HepG2 (cell line): ENCODE measurements around the gene OR8G1. TPM values are rescaled to one million over a fixed set of nuclear protein-coding genes. Genes with fewer than 3 reads are reported as not detected.

ENCODE experiments used
- ATAC-seq: fragments of 200-7000 bp; cut with Tn5 transposase; 3 replicates; pipeline ENCODE4 v1.9.1; 2020; ENCODE audit warnings: mild to moderate bottlenecking, moderate library complexity
- BruUV-seq: library from RNA; stranded (reverse); fragments of 400-500 nt; replicated peaks from 2 replicates; lab custom pipeline; 2021; lab: Mats Ljungman, UMichigan
- CTCF ChIA-PET: fragments of 300-600 bp; formaldehyde crosslinking; extraction: SDS; loops from one replicate; lab custom pipeline; 2021; ENCODE audit warnings: low total read pairs, inconsistent platforms, low intra/inter-chr PET ratio; lab: Yijun Ruan, JAX
- POLR2A ChIA-PET: fragments of 350-600 bp; sonication (Branson Sonifier 250); formaldehyde crosslinking; loops from one replicate; lab custom pipeline; 2020; ENCODE audit warnings: antibody characterized with exemption, inconsistent platforms; lab: Yijun Ruan, JAX
- DNase-seq: peaks from one replicate; pipeline ENCODE4 v3.0.0-alpha.2; 2015; ENCODE audit warnings: low spot score
- FAIRE-seq: peaks from 3 replicates; lab custom pipeline; 2011; peaks lifted over from hg19 to GRCh38; lab: Jason Lieb, UNC
- H2AFZ ChIP-seq: one replicate; pipeline ENCODE4 v1.6.1; 2011; ENCODE audit warnings: low read length, inconsistent platforms
- H3K27ac ChIP-seq: fragments of 300-600 bp; 3 replicates; pipeline ENCODE4 v1.8.0; 2011; ENCODE audit warnings: mixed run types, mild to moderate bottlenecking, mixed read lengths, low read length, inconsistent platforms; ENCODE audit not compliant: insufficient read depth; ENCODE audit errors: extremely low read length
- H3K27me3 ChIP-seq, 2 experiments: fragments of 200-600 bp in 1 of 2; 2 replicates in 1 of 2; 3 replicates in 1 of 2; pipeline versions ENCODE4 v1.6.0 to v1.8.0; 2011; ENCODE audit warnings: low read length in 2 of 2, mild to moderate bottlenecking in 2 of 2, moderate library complexity in 2 of 2, inconsistent platforms in 1 of 2; ENCODE audit not compliant: insufficient read depth in 2 of 2, control insufficient read depth in 1 of 2
- H3K36me3 ChIP-seq, 2 experiments: fragments of 200-600 bp in 1 of 2; replicated peaks in 1 of 2; 2 replicates in 1 of 2; 3 replicates in 1 of 2; pipeline versions ENCODE4 v1.5.1 to v1.8.0; 2011; ENCODE audit warnings: low read length in 2 of 2, inconsistent platforms in 1 of 2; ENCODE audit not compliant: insufficient read depth in 2 of 2, control insufficient read depth in 1 of 2
- H3K4me1 ChIP-seq: 2 replicates; pipeline ENCODE4 v1.5.1; 2012; ENCODE audit warnings: low read length, inconsistent platforms; ENCODE audit not compliant: insufficient read depth
- H3K4me2 ChIP-seq: 2 replicates; pipeline ENCODE4 v1.6.0; 2011; ENCODE audit warnings: low read depth, low read length, inconsistent platforms
- H3K4me3 ChIP-seq, 3 experiments: fragments of 200-600 bp in 1 of 3; sonication (generic), shearing (Covaris generic) in 1 of 3; replicated peaks in 1 of 3; 2 replicates each; pipeline ENCODE4 v1.5.1; 2011 to 2016; ENCODE audit warnings: low read length in 3 of 3, inconsistent platforms in 2 of 3, low read depth in 2 of 3, mild to moderate bottlenecking in 2 of 3, control low read depth in 1 of 3, mixed read lengths in 1 of 3; ENCODE audit not compliant: insufficient read depth in 1 of 3
- H3K79me2 ChIP-seq: one replicate; pipeline ENCODE4 v1.6.1; 2011; ENCODE audit warnings: low read length, inconsistent platforms; ENCODE audit not compliant: insufficient read depth
- H3K9ac ChIP-seq: 2 replicates; pipeline ENCODE4 v1.6.0; 2011; ENCODE audit warnings: mild to moderate bottlenecking, low read depth, low read length, inconsistent platforms; ENCODE audit not compliant: insufficient read depth
- H3K9me3 ChIP-seq: 2 replicates; pipeline ENCODE4 v1.5.1; 2012; ENCODE audit warnings: mild to moderate bottlenecking, low read length
- H4K20me1 ChIP-seq: 2 replicates; pipeline ENCODE4 v1.6.0; 2011; ENCODE audit warnings: inconsistent platforms, mild to moderate bottlenecking, low read length, moderate library complexity; ENCODE audit not compliant: insufficient read depth
- ADNP ChIP-seq: sonication (generic); formaldehyde crosslinking; IDR thresholded peaks from 2 replicates; pipeline ENCODE4 v1.4.0; 2020; ENCODE audit warnings: missing genetic modification reagents
- BORCS8-MEF2B ChIP-seq: sonication (generic); formaldehyde crosslinking; IDR thresholded peaks from 2 replicates; pipeline ENCODE4 v1.8.0; 2022; ENCODE audit warnings: mild to moderate bottlenecking, missing genetic modification reagents
- GPN1 ChIP-seq: sonication (generic); formaldehyde crosslinking; IDR thresholded peaks from 2 replicates; pipeline ENCODE4 v1.5.1; 2020; ENCODE audit warnings: missing genetic modification reagents, borderline replicate concordance
- MIER3 ChIP-seq: IDR thresholded peaks from 2 replicates; pipeline ENCODE4 v1.6.1; 2016; ENCODE audit warnings: missing compliant biosample characterization, borderline replicate concordance
- MTA1 ChIP-seq: sonication (generic); formaldehyde crosslinking; IDR thresholded peaks from 2 replicates; pipeline ENCODE4 v1.4.0; 2020; ENCODE audit warnings: missing genetic modification reagents, mild to moderate bottlenecking, borderline replicate concordance
- NFIB ChIP-seq: sonication (generic); formaldehyde crosslinking; IDR thresholded peaks from 2 replicates; pipeline ENCODE4 v1.9.0; 2021; ENCODE audit warnings: missing genetic modification reagents, mild to moderate bottlenecking, borderline replicate concordance
- ZNF224 ChIP-seq: sonication (generic); formaldehyde crosslinking; IDR thresholded peaks from 2 replicates; pipeline ENCODE4 v1.5.0; 2020; ENCODE audit warnings: mild to moderate bottlenecking, missing genetic modification reagents
- ZNF460 ChIP-seq: sonication (generic); formaldehyde crosslinking; IDR thresholded peaks from 2 replicates; pipeline ENCODE4 v1.5.1; 2020; ENCODE audit warnings: missing genetic modification reagents, mild to moderate bottlenecking, borderline replicate concordance
- ZNF569 ChIP-seq: sonication (generic); formaldehyde crosslinking; IDR thresholded peaks from 2 replicates; pipeline ENCODE4 v1.5.0; 2020; ENCODE audit warnings: mild to moderate bottlenecking, missing genetic modification reagents, moderate library complexity, borderline replicate concordance
- WGBS: methylation state at CpG from one replicate; pipeline ENCODE4 v1.1.6; 2017; ENCODE audit warnings: low lambda C conversion rate; 5-methylcytosine and 5-hydroxymethylcytosine counted together
- in situ Hi-C: cut with HindIII; loops from 2 replicates; pipeline ENCODE4 v1.10.0; 2017; ENCODE audit warnings: low pct_unique_long_range_greater_than_20kb; ENCODE audit not compliant: extremely low pct_ligation_motif_present
- intact Hi-C: fragments of 100-400 bp; cut with micrococcal nuclease; formaldehyde crosslinking; loops from one replicate; pipeline ENCODE4 v1.10.0; 2022; ENCODE audit not compliant: unreplicated experiment
- polyA plus RNA-seq, 8 experiments: library from polyadenylated mRNA; depleted of rRNA in 3 of 8; stranded (reverse) in 7 of 8; unstranded in 1 of 8; fragments of >200 nt; fragmentation: Illumina TruSeq in 4 of 8; extraction: Trizol in 4 of 8; gene quantifications; 2 replicates each; pipeline versions ENCODE4 v1.2.1 to v1.2.3, GENCODE V29; 2011 to 2016; ENCODE audit warnings: low read depth in 4 of 8, missing spikeins in 1 of 8, mixed read lengths in 1 of 8; ENCODE audit not compliant: insufficient read depth in 1 of 8
- total RNA-seq, 5 experiments: library from RNA; depleted of rRNA; stranded (reverse); fragments of >200 nt; fragmentation: Illumina TruSeq; extraction: Trizol; gene quantifications; 2 replicates each; pipeline ENCODE4 v1.2.3, GENCODE V29; 2016; ENCODE audit warnings: low read depth in 1 of 5
- TF ChIP-seq, protein P1 (sequence below): IDR thresholded peaks from 2 replicates; pipeline ENCODE4 v1.6.1; 2016
- TF ChIP-seq, protein P2 (sequence below): sonication (generic); formaldehyde crosslinking; IDR thresholded peaks from 2 replicates; pipeline ENCODE4 v1.9.0; 2021; ENCODE audit warnings: missing genetic modification reagents, borderline replicate concordance
- TF ChIP-seq, protein P3 (sequence below): sonication (generic); formaldehyde crosslinking; IDR thresholded peaks from 2 replicates; pipeline ENCODE4 v1.5.0; 2020; ENCODE audit warnings: mild to moderate bottlenecking, missing genetic modification reagents, borderline replicate concordance

The OR8G1 gene
- total and polyA plus RNA-seq, 2 of the 13 experiments (the other 11 are each of a cell fraction or from before 2014, with no cell fraction given), result not detected

DNA sequence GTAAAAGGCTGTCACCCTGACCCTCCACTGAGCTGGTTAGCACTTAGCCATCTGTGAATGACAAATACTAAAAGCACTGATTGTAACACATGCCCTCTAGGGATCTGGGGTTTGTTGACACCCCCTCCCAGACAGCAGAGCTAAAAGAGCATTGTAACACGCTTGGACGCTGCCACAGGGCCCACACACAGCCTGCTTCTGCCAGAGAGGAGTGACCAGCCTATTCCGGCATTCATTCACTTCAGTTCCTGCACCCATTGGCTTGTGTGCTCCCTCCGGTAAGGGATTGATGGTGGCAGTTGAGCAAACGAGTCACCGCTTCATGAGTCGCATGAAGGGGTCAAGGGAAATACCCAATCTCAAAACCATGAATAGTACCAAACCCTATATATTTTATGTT lies 42.0 kb upstream of the OR8G1 start:
- CTCF ChIA-PET, result no interaction called here
- BruUV-seq, result no TSS peak
- Histone ChIP-seq H3K79me2 (no peaks in the 10 kb centered on the region), H3K4me2 (no peak overlapping the region), H3K4me3 (no peak overlapping the region), H3K27ac (no peak overlapping the region), H3K27me3 (peaks cover 0 to 1% of the 10 kb centered on the region in 2 experiments; a peak in 1 of 5 replicates), H3K4me1 (no peaks in the 10 kb centered on the region), H4K20me1 (no peaks in the 10 kb centered on the region), H2AFZ (no peak overlapping the region), H3K36me3 (no peaks in the 10 kb centered on the region), H3K9ac (no peak overlapping the region), H3K9me3 (no peaks in the 10 kb centered on the region)
- no peak for TF ChIP-seq ZNF569 (CRISPR knock-in tag)
- no peak for TF ChIP-seq ADNP
- TF ChIP-seq, protein P1, sequence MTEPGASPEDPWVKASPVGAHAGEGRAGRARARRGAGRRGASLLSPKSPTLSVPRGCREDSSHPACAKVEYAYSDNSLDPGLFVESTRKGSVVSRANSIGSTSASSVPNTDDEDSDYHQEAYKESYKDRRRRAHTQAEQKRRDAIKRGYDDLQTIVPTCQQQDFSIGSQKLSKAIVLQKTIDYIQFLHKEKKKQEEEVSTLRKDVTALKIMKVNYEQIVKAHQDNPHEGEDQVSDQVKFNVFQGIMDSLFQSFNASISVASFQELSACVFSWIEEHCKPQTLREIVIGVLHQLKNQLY (CRISPR knock-in tag), result no peak
- TF ChIP-seq BORCS8-MEF2B (CRISPR knock-in tag), result no peak
- no peak for TF ChIP-seq MIER3 (CRISPR knock-in tag)
- TF ChIP-seq MTA1 (CRISPR knock-in tag), result no peak
- no peak for TF ChIP-seq ZNF224 (CRISPR knock-in tag)
- no peak for TF ChIP-seq NFIB (CRISPR knock-in tag)
- TF ChIP-seq ZNF460 (CRISPR knock-in tag), result no peak
- TF ChIP-seq, protein P2, sequence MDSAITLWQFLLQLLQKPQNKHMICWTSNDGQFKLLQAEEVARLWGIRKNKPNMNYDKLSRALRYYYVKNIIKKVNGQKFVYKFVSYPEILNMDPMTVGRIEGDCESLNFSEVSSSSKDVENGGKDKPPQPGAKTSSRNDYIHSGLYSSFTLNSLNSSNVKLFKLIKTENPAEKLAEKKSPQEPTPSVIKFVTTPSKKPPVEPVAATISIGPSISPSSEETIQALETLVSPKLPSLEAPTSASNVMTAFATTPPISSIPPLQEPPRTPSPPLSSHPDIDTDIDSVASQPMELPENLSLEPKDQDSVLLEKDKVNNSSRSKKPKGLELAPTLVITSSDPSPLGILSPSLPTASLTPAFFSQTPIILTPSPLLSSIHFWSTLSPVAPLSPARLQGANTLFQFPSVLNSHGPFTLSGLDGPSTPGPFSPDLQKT (CRISPR knock-in tag), result no peak
- TF ChIP-seq GPN1, result no peak
- TF ChIP-seq, protein P3, sequence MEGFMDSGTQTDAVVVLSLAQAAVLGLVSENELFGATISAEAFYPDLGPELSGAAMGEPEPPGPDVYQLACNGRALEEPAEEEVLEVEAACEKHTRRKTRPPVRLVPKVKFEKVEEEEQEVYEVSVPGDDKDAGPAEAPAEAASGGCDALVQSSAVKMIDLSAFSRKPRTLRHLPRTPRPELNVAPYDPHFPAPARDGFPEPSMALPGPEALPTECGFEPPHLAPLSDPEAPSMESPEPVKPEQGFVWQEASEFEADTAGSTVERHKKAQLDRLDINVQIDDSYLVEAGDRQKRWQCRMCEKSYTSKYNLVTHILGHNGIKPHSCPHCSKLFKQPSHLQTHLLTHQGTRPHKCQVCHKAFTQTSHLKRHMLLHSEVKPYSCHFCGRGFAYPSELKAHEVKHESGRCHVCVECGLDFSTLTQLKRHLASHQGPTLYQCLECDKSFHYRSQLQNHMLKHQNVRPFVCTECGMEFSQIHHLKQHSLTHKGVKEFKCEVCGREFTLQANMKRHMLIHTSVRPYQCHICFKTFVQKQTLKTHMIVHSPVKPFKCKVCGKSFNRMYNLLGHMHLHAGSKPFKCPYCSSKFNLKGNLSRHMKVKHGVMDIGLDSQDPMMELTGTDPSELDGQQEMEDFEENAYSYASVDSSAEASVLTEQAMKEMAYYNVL (CRISPR knock-in tag), result no peak
- WGBS, result 37% methylated on average over 7 of the region's 7 CpGs
- ATAC-seq (no peak), DNase-seq (no peak), FAIRE-seq (no peak)
- in situ Hi-C loops, result loop anchor here (5.0 kb wide), 1 partner anchor 122 kb away; no protein-coding TSS in a partner anchor
- intact Hi-C loops, result no loop called here
- POLR2A ChIA-PET, result no interaction called here
